Activated CD8-positive, alpha-beta memory T cell treated with anti-CD3 and anti-CD28 coated beads, Interleukin-2, amount 10 ng/mL, durations not matched to agents 7 days and 5 days (primary cell): Measurements from ENCODE around the gene CYTH3. TPM values are rescaled to one million over a fixed set of nuclear protein-coding genes. Genes with fewer than 3 reads are reported as not detected.
"Not testable (repeated sequence)": the region's sequence is repeated elsewhere in the genome, so short reads cannot be mapped to it uniquely, and the experiment has no call there.

Experiments used
- ATAC-seq: fragments of 150-1000 bp; cut with Tn5 transposase; one replicate; pipeline ENCODE4 v1.10.0; 2021; ENCODE audit warnings: moderate library complexity
- CTCF ChIA-PET: fragments of 350-600 bp; sonication (Branson Sonifier 250); formaldehyde crosslinking; loops from one replicate; lab custom pipeline; 2021; ENCODE audit warnings: antibody characterized with exemption; lab: Charles Lee
- DNase-seq: peaks from one replicate; pipeline ENCODE4 v3.0.0-alpha.2; 2020
- H3K27ac Mint-ChIP-seq: one replicate; pipeline ENCODE4 v1.8.0; 2021; ENCODE audit warnings: mild to moderate bottlenecking, mixed read lengths
- H3K27me3 Mint-ChIP-seq: one replicate; pipeline ENCODE4 v1.8.0; 2021; ENCODE audit warnings: mixed read lengths
- H3K36me3 Mint-ChIP-seq: one replicate; pipeline ENCODE4 v1.8.0; 2021; ENCODE audit warnings: mild to moderate bottlenecking, mixed read lengths
- H3K4me1 Mint-ChIP-seq: one replicate; pipeline ENCODE4 v1.8.0; 2021; ENCODE audit warnings: mixed read lengths
- H3K4me3 Mint-ChIP-seq: one replicate; pipeline ENCODE4 v1.8.0; 2021; ENCODE audit warnings: mild to moderate bottlenecking, moderate library complexity, mixed read lengths
- H3K9me3 Mint-ChIP-seq: one replicate; pipeline ENCODE4 v1.8.0; 2022; ENCODE audit warnings: low read depth, mixed read lengths
- total RNA-seq, 2 experiments: library from RNA; stranded (reverse); gene quantifications; one replicate each; pipeline ENCODE4 v1.2.3, GENCODE V29; 2021

CYTH3 gene
- total RNA-seq, result 1 to 10 TPM in 1 of 2 experiments, under 1 TPM in 1; 0.73 to 1.3 TPM

- CTCF ChIA-PET, result no interaction called here
- Mint-ChIP-seq H3K27ac (no peak within 1 kb of the TSS), H3K4me3 (peak within 1 kb of the TSS; percentile 77), H3K36me3 (no peaks in the 10 kb centered on the region), H3K9me3 (no peaks in the 10 kb centered on the region), H3K27me3 (peaks cover 58% of the 10 kb centered on the region), H3K4me1 (peaks cover 17% of the 10 kb centered on the region)
- peak; percentile 75 for DNase-seq
- ATAC-seq, result peak; percentile 95
Observed at GRCh38 chr7:6272481-6273323, at the start of gene CYTH3. Gene CYTH3 (minus strand): TSS chr7:6272624. CDS start chr7:6272507, 117 bp downstream.

- Mint-ChIP-seq H3K4me1 (peaks cover 7% of the 10 kb centered on the region), H3K9me3 (no peaks in the 10 kb centered on the region), H3K36me3 (no peaks in the 10 kb centered on the region), H3K27ac (no peak overlapping the region), H3K27me3 (no peaks in the 10 kb centered on the region), H3K4me3 (no peak overlapping the region)
- DNase-seq (no peak), ATAC-seq (no peak)
- CTCF ChIA-PET, result interaction anchor here (0.8 to 0.9 kb wide), 2 partner anchors 296 to 464 kb away, joined by 3 read pairs; no protein-coding TSS in a partner anchor
Observed at GRCh38 chr7:6320791-6321190, 48.4 kb upstream of the CYTH3 start.

GRCh38 chr7:6317797-6318438, 45.5 kb upstream of the CYTH3 start:
- peak; percentile 41 for DNase-seq
- peak; percentile 23 for ATAC-seq
- Mint-ChIP-seq H3K4me3 (no peak overlapping the region), H3K27me3 (no peaks in the 10 kb centered on the region), H3K27ac (no peak overlapping the region), H3K36me3 (no peaks in the 10 kb centered on the region), H3K4me1 (peaks cover 7% of the 10 kb centered on the region), H3K9me3 (no peaks in the 10 kb centered on the region)
- CTCF ChIA-PET, result interaction anchor here (0.9 to 1.0 kb wide), 2 partner anchors 32 to 119 kb away, joined by 3 to 6 read pairs; no protein-coding TSS in a partner anchor

- Mint-ChIP-seq H3K4me3 (no peak overlapping the region), H3K4me1 (peaks cover 7% of the 10 kb centered on the region), H3K9me3 (no peaks in the 10 kb centered on the region), H3K36me3 (no peaks in the 10 kb centered on the region), H3K27ac (no peak overlapping the region), H3K27me3 (no peaks in the 10 kb centered on the region)
- DNase-seq (no peak), ATAC-seq (no peak)
- CTCF ChIA-PET, result no interaction called here
Observed at GRCh38 chr7:6316226-6316625, 43.8 kb upstream of the CYTH3 start.

- no peaks in the 10 kb centered on the region for H3K9me3 Mint-ChIP-seq
- H3K36me3 Mint-ChIP-seq, result no peaks in the 10 kb centered on the region
- CTCF ChIA-PET, result interaction anchor here (0.8 kb wide), 1 partner anchor 8 kb away, joined by 3 read pairs; no protein-coding TSS in a partner anchor
- no peaks in the 10 kb centered on the region for H3K27me3 Mint-ChIP-seq
- H3K4me3 Mint-ChIP-seq, result no peak overlapping the region
- H3K4me1 Mint-ChIP-seq, result peaks cover 7% of the 10 kb centered on the region
- ATAC-seq (no peak), DNase-seq (no peak)
- no peak overlapping the region for H3K27ac Mint-ChIP-seq
Observed at GRCh38 chr7:6315746-6316145, 43.3 kb upstream of the CYTH3 start.

- ATAC-seq, result no peak
- Mint-ChIP-seq H3K36me3 (no peaks in the 10 kb centered on the region), H3K4me1 (no peaks in the 10 kb centered on the region), H3K27me3 (no peaks in the 10 kb centered on the region), H3K4me3 (no peak overlapping the region), H3K9me3 (no peaks in the 10 kb centered on the region), H3K27ac (no peak overlapping the region)
- no peak for DNase-seq
- CTCF ChIA-PET, result interaction anchor here (0.6 kb wide), 1 partner anchor 136 kb away, joined by 3 read pairs; no protein-coding TSS in a partner anchor
Observed at GRCh38 chr7:6310271-6310993, 38.0 kb upstream of the CYTH3 start.

- Mint-ChIP-seq H3K36me3 (no peaks in the 10 kb centered on the region), H3K27ac (no peak overlapping the region), H3K4me3 (no peak overlapping the region), H3K27me3 (no peaks in the 10 kb centered on the region), H3K4me1 (no peaks in the 10 kb centered on the region), H3K9me3 (no peaks in the 10 kb centered on the region)
- DNase-seq, result no peak
- ATAC-seq, result no peak
- CTCF ChIA-PET, result interaction anchor here (1.0 kb wide), 1 partner anchor 42 kb away, joined by 3 read pairs; no protein-coding TSS in a partner anchor
Observed at GRCh38 chr7:6307762-6308161, 35.3 kb upstream of the CYTH3 start.

- ATAC-seq (no peak), DNase-seq (no peak)
- no peaks in the 10 kb centered on the region for H3K4me1 Mint-ChIP-seq
- H3K4me3 Mint-ChIP-seq, result no peak overlapping the region
- no peaks in the 10 kb centered on the region for H3K36me3 Mint-ChIP-seq
- no peak overlapping the region for H3K27ac Mint-ChIP-seq
- CTCF ChIA-PET, result interaction anchor here (1.0 kb wide), 1 partner anchor 16 kb away, joined by 4 read pairs; no protein-coding TSS in a partner anchor
- no peaks in the 10 kb centered on the region for H3K9me3 Mint-ChIP-seq
- no peaks in the 10 kb centered on the region for H3K27me3 Mint-ChIP-seq
Observed at GRCh38 chr7:6306471-6306870, 34.0 kb upstream of the CYTH3 start.

GRCh38 chr7:6305330-6305729, 32.9 kb upstream of the CYTH3 start:
- DNase-seq, result no peak
- no peaks in the 10 kb centered on the region for H3K27me3 Mint-ChIP-seq
- no peak for ATAC-seq
- no peak overlapping the region for H3K27ac Mint-ChIP-seq
- H3K4me1 Mint-ChIP-seq, result no peaks in the 10 kb centered on the region
- CTCF ChIA-PET, result interaction anchor here (1.0 kb wide), 1 partner anchor 17 kb away, joined by 4 read pairs; no protein-coding TSS in a partner anchor
- no peak overlapping the region for H3K4me3 Mint-ChIP-seq
- no peaks in the 10 kb centered on the region for H3K9me3 Mint-ChIP-seq
- no peaks in the 10 kb centered on the region for H3K36me3 Mint-ChIP-seq

GRCh38 chr7:6301446-6301845, 29.0 kb upstream of the CYTH3 start:
- H3K4me1 Mint-ChIP-seq, H3K9me3 Mint-ChIP-seq, H3K27me3 Mint-ChIP-seq, DNase-seq, CTCF ChIA-PET, H3K36me3 Mint-ChIP-seq, H3K4me3 Mint-ChIP-seq, ATAC-seq, H3K27ac Mint-ChIP-seq: not testable (repeated sequence)

GRCh38 chr7:6299774-6300173, 27.4 kb upstream of the CYTH3 start:
- no peak overlapping the region for H3K4me3 Mint-ChIP-seq
- CTCF ChIA-PET, result no interaction called here
- no peak overlapping the region for H3K27ac Mint-ChIP-seq
- no peaks in the 10 kb centered on the region for H3K9me3 Mint-ChIP-seq
- ATAC-seq, result no peak
- peaks cover 3% of the 10 kb centered on the region for H3K27me3 Mint-ChIP-seq
- DNase-seq, result no peak
- no peaks in the 10 kb centered on the region for H3K4me1 Mint-ChIP-seq
- no peaks in the 10 kb centered on the region for H3K36me3 Mint-ChIP-seq

- ATAC-seq (no peak), DNase-seq (no peak)
- Mint-ChIP-seq H3K4me1 (no peaks in the 10 kb centered on the region), H3K4me3 (no peak overlapping the region), H3K27ac (no peak overlapping the region), H3K36me3 (no peaks in the 10 kb centered on the region), H3K27me3 (peaks cover under 1% of the 10 kb centered on the region), H3K9me3 (no peaks in the 10 kb centered on the region)
- CTCF ChIA-PET, result no interaction called here
Observed at GRCh38 chr7:6294839-6295238, 22.4 kb upstream of the CYTH3 start.

GRCh38 chr7:6293202-6293601, 20.8 kb upstream of the CYTH3 start:
- ATAC-seq (no peak), DNase-seq (no peak)
- Mint-ChIP-seq H3K9me3 (no peaks in the 10 kb centered on the region), H3K27ac (no peak overlapping the region), H3K4me1 (no peaks in the 10 kb centered on the region), H3K27me3 (no peaks in the 10 kb centered on the region), H3K36me3 (no peaks in the 10 kb centered on the region), H3K4me3 (no peak overlapping the region)
- CTCF ChIA-PET, result no interaction called here
